HG03558 (cell line): ENCODE results near the gene DOK6.

ENCODE experiments used
- ATAC-seq: cut with Tn5 transposase; IDR thresholded peaks from one replicate; pipeline ENCODE4 v1.9.1; 2021; ENCODE audit warnings: moderate number of reproducible peaks; ENCODE audit not compliant: unreplicated experiment; ENCODE audit errors: extremely low read depth

DOK6 gene

DNA sequence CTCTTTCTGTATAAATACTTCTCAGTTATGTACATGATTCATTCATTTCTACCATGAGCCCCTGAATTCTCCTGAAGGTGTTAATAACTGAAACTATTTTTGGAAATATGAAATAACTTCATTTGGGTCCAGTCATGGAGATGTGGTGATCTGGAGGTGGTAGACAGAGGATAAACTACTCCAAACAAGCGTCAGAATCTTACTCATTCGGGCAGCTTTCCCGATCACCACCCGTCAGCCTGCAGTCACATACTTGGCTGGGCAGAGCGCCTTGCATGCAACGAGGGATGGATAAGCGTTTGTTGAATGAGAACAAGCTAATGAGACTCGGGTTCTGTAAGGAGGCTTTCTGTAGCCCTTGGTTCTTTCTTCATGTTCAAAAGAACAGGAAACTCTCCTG is 324.3 kb downstream of the DOK6 start:
- ATAC-seq = no peak

- no peak for ATAC-seq
Measured at GRCh38 chr18:69725855-69726508, 325.3 kb downstream of the DOK6 start.

DNA sequence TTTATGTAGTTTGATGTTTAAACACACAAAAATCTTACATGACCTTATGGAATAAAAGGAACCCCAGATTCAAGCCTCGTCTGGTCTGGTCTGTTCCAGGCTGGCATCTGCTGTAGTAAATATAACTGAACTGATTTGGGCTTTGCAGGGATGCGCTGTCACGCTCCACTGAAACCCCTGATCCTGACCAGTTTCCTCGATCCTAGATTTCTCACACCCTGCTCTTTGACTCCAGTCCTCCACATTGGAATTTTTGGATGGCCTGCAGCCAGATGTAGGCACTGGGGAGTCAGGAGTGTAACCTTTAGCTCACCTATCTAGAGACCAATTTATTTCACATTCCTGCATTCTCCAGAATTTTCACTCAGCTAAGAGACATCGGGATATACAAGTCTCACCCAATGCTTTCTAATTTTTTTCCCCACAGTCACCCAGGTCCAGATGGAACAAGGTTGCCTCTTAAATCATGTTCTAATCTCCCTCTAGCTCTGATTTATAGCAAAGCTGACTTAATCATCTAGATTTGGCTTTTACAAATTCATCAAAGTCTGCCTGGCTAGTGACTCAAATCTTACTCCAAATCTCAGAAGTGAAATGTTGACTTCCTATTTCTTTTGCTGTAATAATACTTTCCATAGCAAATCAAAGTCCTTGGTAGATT is 327.4 kb downstream of the DOK6 start:
- no peak for ATAC-seq

GRCh38 chr18:69730664-69731063 is 330.0 kb downstream of the DOK6 start:
- no peak for ATAC-seq

DNA sequence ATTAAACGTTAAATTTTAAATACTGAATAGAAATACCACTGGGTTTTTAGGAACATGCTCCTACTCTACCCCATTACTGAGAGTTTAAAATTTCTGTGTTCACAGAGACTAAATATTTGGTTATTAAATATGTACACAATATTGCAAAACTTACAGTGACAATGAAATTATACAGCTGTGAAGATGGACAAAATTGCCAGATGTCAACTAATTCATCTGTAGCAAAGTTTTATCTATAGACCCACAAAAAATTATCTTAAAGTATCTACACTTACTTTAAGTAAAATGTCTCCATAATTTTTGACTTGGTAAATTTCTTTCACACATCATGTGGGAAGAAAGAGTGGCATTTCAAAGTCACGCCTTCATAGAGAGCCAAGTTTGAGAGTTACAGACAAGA is 333.8 kb downstream of the DOK6 start:
- no peak for ATAC-seq

DNA sequence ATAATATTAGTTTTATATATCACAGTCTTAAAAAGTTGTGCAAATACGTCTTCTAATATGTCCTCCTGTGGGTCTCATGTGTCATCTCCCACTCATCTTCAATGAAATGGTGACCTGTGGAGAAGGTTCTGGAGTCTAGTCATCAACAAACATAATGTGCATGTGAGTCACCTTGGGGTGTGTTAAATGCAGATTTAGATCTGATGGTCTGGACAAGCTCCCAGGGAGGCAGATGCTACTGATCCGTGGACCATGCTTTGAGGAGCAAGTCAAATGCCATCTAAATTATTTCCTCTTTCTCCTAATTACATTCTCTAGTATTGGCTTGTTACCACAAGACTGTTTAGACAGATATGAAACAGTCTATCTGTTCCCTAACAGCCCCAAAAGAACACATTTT is 336.0 kb downstream of the DOK6 start:
- ATAC-seq = no peak

DNA sequence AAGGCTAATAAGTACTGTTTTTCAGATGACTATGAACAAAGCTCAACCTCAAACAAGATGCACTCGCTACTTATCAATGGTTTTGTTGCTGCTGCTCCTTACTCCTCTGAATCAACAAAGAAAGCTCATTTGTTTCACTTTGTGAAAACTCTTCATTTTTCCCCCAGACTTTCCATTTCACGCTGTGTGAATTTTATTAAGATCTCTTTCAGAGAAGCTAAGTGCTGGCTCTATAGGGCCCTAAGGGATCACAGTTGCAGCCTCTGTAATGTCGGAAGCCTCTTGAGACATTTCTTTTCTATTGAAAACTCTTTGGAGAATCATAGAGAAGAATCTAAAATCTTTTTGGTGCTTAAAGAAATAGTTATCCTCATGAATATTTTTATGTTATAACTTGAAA is 337.2 kb downstream of the DOK6 start:
- no peak for ATAC-seq

DNA sequence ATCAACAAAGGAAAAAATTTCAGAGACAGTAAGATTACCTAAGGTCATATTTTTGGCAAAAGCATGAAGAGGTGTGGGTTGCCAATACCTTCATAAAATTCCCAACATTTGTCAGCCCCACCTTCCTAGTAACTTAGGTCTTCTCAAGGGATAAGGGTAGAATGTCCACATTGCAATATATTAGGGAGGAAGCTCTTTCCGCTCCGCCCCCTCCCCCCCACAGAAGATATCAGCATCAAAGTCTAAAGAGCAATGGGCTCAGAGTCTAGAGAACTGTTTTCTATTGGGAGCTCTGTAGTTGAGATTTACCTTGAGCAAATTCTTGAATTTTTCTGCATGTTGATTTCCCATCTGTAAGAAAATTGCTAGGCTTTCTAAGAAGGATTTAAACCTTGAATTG is 346.7 kb downstream of the DOK6 start:
- no peak for ATAC-seq

- no peak for ATAC-seq
Measured at GRCh38 chr18:69752737-69753380, 352.2 kb downstream of the DOK6 start.

- no peak for ATAC-seq
Measured at GRCh38 chr18:69754108-69754507, 353.4 kb downstream of the DOK6 start.

DNA sequence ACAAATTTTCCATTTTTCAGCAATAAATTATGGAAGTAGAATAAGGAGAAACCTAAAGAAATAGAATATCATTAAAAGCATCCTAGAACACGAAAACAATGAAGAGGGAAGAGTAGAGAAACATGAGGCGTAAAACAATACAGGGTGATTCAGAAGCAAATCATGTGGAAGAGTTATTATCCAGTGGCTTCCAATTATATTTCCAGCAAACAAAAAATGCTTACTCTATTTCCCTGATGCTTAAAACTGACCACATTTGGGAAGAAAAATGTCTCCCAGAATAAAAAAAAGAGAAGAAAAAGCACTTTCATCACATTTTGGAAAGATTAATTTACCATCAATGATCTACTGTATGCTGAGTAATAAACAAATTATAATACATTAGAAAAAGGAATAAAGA is 354.4 kb downstream of the DOK6 start:
- ATAC-seq = no peak

DNA sequence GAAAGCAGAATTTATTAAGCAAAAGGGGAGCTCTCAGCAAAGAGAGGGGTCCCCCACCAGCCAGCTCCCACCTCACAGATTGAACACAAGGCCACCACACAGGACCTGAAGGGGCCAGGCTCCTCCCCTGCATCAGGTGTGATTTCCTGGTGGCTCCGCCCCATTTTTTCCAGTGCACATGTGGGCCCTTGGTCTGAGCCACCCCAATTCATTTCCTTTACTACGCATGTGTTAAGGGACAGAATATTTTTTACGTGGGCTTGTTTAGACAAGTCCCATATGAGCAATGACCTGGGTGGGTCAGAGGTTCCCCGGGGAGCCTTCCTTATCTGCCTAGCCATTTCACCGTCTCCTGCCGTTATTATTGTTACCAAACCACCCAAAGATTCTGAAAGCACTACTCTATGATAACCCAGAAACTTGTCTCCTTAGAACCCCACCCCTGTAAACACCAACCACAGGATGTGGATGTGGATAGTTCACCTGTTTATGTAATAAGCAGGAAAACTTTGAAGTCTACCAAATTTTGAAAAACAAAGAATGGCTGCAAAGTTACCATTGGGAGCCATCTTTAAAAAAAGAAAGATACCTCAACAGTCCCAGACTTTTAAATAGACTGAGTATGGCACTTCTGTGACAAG is 355.3 kb downstream of the DOK6 start:
- ATAC-seq = no peak

- no peak for ATAC-seq
Measured at GRCh38 chr18:69757733-69758132, 357.0 kb downstream of the DOK6 start.

DNA sequence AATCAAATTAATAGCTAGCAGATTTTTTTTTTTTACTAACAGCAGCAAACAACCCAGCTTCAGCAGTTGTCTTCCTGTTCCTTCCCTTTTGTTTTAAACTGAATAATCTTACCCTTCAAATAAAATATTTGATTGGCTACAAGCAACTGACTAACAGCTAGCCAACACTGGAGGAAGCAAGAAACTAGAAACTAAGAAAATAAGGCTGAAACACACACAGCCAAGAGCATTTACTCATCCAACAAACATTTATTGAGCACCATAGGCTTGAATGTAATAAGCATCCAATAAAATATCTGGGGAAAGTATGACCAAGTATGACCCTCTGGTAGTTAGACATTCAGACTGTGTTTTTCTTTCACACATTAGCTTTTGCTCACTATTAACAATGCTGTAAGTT is 357.8 kb downstream of the DOK6 start:
- no peak for ATAC-seq

GRCh38 chr18:69759046-69759445 is 358.4 kb downstream of the DOK6 start:
- ATAC-seq = no peak

DNA sequence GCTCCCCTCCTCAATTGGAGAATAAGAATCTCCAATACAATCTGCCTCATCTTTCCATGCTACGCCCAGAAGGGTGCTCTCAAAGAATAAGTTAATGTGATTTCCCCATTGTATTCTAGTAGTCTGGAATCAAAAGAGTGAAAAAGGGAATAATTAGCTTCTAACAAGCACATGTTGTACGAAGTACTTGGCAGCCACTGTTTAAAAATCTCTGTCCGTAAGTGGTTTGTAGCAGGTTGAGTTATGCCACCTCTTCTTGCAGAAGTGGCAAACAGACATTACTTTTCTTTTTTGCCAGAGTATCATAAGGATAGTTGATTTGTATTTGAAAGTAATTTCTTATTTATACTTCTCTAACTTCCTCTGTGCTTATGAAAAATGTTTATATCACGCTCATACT is 362.3 kb downstream of the DOK6 start:
- ATAC-seq = no peak

DNA sequence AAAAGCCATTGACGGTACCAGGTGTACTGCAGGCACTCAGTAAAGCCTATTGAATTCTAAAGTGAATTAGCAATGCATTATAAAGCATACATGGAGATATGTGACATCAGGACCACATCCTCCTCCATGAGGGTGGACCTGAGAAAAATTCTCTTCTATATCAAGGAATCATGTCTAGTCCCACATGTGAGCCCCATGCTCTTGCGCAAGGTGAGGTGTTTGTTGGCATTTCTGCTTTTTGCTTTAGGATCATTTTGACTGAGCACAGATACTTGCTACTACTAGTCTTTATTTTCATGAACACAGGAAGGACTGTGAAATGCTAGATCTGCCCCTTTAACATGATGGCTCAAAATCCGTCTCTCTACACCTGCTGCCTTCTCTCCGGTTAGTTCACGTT is 363.1 kb downstream of the DOK6 start:
- ATAC-seq = no peak

- no peak for ATAC-seq
Measured at GRCh38 chr18:69770238-69770637, 369.6 kb downstream of the DOK6 start.

DNA sequence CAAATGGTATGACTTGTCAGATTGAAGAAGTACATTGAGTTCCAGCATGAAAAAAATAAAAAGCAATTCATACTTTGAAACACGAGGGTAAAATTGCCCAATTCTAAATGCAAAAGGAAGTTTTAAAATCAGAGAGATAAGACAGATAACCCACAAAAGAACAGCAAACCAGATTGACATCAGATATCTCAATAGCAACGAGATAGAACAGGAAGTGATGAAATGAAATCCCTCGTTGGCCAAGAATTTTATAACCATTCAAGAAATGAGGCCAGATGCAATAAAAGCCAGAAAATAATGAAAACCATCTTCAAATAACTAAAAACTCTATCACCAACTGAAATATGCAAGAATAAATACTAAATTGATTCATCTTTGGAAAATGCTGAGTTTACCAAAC is 374.1 kb downstream of the DOK6 start:
- ATAC-seq = no peak

GRCh38 chr18:69777248-69777647 is 376.6 kb downstream of the DOK6 start:
- no peak for ATAC-seq

- no peak for ATAC-seq
Measured at GRCh38 chr18:69778680-69779079, 378.0 kb downstream of the DOK6 start.
